Erythroblast (primary cell): ENCODE data around the gene ERC2.

ENCODE experiments used
- DNase-seq, 2 experiments: peaks; one replicate each; lab custom pipeline; 2025; lab: John Stamatoyannopoulos, UW
- GATA1 ChIP-seq: IDR thresholded peaks from 2 replicates; pipeline ENCODE4 v1.6.1; 2011; ENCODE audit warnings: low read depth, mild to moderate bottlenecking, control low read depth, low read length, moderate library complexity
- POLR2A ChIP-seq: IDR thresholded peaks from 2 replicates; pipeline ENCODE4 v1.6.1; 2011; ENCODE audit warnings: mild to moderate bottlenecking, low read length

The ERC2 gene

DNA sequence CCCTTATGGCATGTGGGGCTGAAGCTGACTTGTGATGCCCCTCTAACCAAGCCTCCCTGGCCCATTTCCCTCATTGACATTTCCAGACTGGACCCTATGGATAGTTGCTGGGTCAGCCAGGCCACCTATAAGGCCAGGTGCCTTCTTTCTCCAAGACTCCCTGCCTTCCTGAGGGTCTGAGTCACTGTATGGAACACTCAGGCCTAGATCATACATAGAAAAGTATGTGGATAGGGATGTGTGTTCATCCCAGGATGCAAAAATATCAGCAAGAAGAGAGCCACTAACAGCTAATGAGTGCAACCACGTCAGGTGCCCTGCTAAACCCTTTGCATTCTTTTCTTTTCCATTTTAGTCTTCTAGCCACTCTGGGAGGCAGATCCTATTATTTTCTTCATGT is 812.7 kb downstream of the ERC2 start:
- DNase-seq, result no peak
- TF ChIP-seq GATA1, result no peak
- TF ChIP-seq POLR2A, result no peak

DNA sequence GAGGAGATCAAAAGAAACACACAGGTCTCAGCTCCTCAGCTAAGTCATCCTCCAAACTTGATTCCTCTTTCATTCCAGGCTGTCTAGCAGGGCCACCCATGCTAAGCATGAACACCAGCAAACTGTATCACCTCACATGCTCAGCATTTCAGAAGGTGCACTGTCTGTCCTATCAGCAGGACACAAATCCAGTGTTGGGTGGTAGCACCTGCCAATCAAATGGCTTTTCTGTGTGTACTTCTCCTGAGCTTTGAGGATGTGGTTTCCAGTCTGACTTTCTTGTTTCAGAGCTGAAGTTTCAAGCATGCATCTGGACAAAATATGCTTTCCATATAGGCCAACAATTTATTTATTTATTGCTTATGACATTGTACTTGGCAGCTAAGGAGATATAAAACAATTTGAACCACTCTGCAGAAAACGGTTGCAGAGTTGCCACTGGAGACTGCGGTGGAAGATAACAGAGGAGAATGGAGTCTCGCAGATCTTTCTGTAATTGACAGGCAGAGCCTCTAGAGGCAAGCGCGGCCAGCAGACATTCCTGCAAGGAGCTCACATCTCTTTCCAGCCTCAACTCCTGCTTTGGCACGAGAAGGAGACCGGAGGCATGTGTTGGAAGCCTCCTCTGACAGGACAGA is 814.0 kb downstream of the ERC2 start:
- no peak for DNase-seq
- TF ChIP-seq GATA1 (no peak), POLR2A (no peak)

DNA sequence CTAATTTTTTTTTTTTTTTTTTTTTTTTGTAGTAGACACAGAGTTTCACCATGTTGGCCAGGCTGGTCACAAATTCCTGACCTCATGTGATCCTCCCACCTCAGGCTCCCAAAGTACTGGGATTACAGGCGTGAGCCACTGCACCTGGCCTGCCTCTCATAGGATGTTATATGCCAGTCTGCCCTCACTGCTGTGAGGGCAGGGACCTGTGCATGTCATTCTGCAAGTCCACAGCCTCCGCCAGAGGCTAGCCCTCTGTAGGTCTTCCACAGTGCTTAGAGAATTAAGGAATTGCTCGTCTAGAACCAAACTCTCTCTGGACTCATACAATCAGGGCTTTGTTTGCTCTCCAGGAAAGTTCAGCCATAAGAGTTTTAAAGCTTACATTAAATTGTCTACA is 817.3 kb downstream of the ERC2 start:
- TF ChIP-seq POLR2A (no peak), GATA1 (no peak)
- DNase-seq, result no peak

DNA sequence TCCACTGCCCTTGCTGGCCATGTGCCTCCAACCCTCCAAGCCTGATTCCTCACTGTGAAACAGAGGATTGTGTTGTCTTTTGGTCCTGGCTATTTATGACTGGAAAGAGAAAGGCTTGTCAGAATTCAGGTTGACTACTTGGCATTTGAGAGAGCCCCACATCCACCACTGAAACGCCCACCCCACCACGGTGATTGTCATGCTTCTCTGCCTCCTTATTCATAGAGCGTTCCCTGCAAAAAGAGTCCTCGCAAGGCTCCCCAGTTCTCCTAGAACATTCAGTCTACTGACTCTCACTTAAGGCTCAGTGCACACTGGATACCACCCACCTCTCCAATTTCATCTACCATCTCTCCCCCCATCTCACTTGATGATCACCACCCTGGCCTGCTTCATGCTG is 818.3 kb downstream of the ERC2 start:
- DNase-seq, result no peak
- TF ChIP-seq POLR2A (no peak), GATA1 (no peak)

DNA sequence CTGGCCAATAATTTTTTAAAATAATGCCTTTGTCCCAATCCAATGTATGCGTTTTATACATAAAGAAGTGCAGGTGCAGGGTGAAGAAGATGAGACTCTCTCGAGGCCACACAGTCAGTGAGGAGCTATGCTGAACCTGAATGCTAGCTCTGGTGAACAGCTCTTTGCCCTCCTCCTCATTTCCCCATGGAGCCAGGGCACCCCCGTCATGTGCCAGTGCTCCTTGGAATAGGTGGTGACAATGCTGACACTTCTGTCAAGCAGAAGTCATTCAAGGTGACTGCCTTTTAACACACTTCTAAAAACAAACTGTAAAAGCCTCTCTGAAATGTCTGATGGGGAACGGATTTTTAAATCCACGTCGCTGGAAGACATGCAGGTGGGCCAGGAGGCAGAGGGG is 818.7 kb downstream of the ERC2 start:
- TF ChIP-seq GATA1, result no peak
- no peak for TF ChIP-seq POLR2A
- no peak for DNase-seq

DNA sequence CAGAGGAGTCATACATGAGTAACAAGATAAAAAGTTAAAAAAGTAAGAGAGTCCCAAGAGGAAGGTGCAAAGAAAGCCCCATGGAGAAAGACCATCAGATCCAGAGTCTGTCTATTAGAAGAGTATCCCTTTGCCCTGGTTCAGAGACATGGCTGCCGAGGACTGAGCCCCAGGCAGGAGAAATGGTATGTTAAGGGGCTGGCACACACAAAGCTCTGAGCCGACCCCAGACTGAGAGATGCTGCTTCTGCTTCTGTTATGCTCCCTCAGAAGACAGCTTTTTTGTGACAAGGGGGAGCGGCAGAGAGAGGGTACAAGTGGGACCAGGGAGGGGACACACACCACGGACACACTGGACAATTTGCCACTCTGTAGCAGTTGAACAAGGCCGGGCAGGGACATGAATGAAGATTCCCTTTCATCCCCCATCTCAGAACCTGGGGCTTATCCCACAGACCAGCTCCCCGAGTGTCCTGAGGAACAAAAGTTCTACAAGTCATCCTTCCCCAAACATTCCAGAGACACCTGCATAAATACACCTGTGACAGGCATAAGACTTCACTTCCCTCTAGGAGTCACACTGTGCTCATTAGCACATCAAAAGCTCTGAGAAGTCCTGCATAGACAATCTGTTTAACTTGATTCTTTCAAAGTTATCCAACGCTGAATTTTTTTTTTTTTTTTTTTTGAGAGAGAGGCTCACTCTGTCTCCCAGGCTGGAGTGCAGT is 819.5 kb downstream of the ERC2 start:
- no peak for TF ChIP-seq POLR2A
- TF ChIP-seq GATA1, result no peak
- DNase-seq, result no peak

DNA sequence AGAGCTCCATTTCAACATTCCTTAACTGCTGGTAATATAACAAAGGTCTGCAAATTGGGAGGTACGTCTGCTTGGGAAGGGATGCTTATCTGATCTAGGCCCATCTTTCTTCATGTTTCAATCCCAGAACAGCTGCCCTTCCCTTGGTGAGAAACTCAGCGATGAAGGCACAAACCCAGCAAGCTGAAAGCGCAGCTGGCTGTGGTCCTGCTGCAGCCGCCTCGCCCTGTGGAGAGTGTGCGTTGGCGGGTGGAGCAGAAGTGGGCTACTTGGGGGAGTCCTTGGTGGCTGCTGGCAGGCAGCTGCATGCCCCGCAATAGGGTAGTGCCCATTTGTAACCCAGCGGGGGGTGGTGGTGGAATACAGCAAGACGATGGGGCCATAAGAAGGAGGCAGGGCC is 820.6 kb downstream of the ERC2 start:
- no peak for DNase-seq
- TF ChIP-seq POLR2A (no peak), GATA1 (no peak)

DNA sequence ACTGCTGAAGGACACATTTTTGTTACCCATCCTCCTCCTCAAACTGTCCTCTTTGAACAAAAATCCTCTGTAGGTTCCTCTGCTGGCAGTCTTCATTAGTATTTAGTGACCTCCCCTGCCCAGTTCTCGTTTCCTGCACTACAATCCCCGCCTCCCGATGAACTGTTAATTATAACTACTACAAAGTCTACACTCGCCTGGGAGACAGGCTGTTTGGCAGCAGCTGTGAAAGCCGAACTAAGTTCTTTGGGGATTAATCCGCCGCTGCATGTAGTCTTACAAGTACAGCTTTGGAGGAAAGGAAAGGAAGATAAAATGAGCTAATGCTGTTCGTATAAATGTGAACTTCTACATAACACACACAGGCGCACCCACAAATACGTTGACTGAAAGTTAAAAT is 821.2 kb downstream of the ERC2 start:
- no peak for TF ChIP-seq GATA1
- TF ChIP-seq POLR2A, result no peak
- no peak for DNase-seq

DNA sequence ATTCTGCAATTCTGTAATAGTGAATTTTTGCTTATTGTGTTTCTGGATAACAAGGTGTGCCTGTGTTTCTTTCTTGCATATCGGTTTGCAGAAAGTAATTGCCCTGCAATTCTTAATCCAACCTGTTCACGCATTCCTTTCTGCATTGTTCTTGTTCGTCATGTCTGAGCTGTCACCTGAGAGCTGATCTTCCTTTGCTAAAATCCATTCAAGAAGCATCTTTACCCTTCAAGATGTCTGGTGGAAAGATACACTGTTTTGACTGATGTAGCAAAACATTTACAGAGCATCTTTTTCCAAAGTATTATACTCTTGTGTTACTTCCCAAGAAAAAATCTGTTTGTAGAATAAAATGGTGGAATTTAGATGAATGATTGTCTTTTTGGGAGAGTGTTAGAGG is 822.1 kb downstream of the ERC2 start:
- no peak for DNase-seq
- TF ChIP-seq POLR2A (no peak), GATA1 (no peak)

DNA sequence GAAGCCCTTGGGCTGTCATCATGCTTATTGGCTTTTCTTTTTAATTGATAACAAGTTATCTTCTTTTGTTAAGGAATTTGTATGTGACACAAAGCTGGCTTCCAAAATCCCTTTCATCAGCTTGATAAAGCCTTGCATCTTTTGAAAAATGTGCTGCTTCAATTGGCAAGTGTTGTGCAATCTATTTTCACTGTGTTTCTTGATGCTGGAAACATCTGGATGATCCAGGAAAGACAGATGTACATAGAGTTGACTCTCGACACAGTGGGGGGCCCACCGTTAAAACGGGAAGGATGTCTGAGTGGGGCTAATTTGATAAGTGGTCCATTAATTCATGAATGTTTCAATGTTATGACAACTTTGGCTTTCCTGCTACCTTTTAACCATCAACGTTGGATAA is 822.8 kb downstream of the ERC2 start:
- no peak for DNase-seq
- TF ChIP-seq POLR2A, result no peak
- TF ChIP-seq GATA1, result no peak

DNA sequence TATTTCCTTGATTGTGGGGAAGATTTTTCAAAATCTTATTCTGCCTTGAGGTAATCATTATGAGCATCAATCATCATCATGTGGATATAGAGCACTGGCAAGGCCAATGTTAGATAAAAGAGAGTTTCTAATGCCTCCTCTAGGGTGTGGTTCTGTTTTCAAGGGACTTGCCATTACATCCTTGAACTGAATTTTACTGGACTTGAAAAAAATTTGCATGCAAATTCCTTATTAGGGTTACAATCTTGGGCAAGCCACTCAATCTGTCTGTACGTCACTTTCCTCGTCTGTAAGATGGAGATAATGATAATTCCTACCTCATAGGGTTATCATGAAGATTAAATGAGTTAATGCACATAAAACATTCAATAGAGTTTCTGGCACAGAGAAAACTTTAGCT is 825.0 kb downstream of the ERC2 start:
- no peak for TF ChIP-seq POLR2A
- no peak for TF ChIP-seq GATA1
- no peak for DNase-seq

DNA sequence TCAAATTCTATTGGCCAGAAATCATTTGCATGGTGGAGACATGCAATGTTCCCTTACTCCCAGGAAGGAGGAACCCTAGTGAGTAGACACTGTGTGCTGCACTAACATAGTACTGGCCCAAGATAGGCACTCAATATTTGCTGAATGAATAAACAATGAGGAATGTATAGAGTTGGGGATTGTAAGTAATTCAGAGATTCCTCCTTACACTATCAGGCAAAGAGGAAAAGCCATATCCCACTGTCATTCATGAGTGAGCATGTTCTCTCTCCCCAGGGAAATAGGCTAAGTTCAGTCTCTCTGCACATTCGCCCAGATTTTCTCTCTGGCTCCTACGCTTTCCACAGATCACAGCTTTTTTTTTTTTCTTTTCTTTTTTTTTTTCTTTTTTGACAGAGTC is 826.3 kb downstream of the ERC2 start:
- no peak for TF ChIP-seq GATA1
- TF ChIP-seq POLR2A, result no peak
- DNase-seq, result no peak

DNA sequence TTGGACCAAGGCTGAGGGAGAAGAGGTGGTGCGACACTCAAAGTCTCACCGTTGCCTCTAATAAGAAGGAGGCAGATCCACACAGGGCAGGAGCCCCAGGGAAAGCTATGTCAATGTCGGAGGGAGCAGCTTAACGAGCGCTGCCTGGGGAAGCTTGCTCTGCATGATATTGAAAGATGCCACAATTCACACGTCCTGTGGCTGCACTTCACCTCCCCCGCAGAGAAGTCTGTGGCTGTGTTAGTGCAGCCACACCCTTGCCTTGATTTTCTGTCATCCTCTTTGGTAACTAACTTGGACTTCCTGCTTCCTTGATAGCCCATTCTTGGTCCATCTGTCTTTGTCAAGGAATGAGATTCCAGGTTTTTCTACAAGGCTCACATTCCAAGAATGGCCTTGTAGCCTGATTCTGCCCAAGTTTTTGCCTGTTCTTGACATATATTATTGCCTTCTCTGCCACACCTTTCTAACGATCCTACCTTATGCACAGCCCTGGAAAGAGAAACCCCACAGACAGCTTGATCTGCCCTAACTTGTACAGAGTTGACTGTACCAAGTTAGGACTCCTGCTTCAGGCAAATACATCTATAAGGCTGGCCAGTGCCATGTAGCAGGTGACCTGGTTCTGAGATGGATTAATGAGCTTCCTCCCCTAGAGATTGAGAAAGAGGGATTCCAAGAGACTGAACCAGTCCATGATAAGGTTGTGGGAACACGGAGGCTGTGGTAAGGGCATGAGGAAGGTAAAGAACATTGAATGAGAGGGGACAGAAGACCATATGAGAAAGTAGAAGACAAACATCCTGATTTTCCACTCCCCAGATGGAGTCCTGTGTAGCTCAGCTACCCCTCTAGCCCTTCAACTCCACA is 828.1 kb downstream of the ERC2 start:
- TF ChIP-seq GATA1, result no peak
- no peak for TF ChIP-seq POLR2A
- DNase-seq, result no peak

DNA sequence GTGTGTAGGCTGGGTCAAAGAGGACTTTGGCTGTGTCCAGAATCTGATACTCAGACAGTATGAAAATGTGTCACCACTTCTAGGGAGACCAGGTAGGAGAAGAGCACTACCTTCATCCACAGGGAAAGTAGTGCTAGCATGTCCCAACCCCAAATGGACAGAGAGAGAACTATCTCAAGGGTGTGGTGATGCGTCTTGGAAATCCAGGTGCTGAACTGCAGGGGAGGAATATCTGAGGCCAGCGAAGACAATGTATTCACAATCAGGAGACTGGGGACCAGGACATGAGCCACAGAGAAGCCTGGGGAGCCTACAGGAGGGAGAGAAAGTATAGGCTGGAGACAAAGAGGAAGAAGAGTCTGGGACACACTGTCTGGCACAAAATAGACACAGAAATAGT is 829.1 kb downstream of the ERC2 start:
- TF ChIP-seq GATA1 (no peak), POLR2A (no peak)
- DNase-seq, result no peak
